ELF-1 (cell line): ENCODE measurements around the gene CDK13.
A peak's percentile ranks its signal among the peaks of the same experiment; 100 is the strongest.
"Not testable (repeated sequence)": the region's sequence is repeated elsewhere in the genome, so short reads cannot be mapped to it uniquely, and the experiment has no call there.

ENCODE experiments used
- DNase-seq: peaks from one replicate; pipeline ENCODE4 v3.0.0-alpha.2; 2016; ENCODE audit warnings: low read depth, low spot score

CDK13 gene

GRCh38 chr7:39949971-39950472, at the start of gene CDK13:
Gene CDK13 (plus strand): TSS chr7:39950256. CDS start chr7:39950642, 386 bp downstream.
- DNase-seq: peak; percentile 81

- DNase-seq: no peak
Measured at GRCh38 chr7:39904077-39904486, 46.0 kb upstream of the CDK13 start.

GRCh38 chr7:39908141-39908540, 41.9 kb upstream of the CDK13 start:
- DNase-seq: no peak

- peak; percentile 46 for DNase-seq
Measured at GRCh38 chr7:39908973-39909372, 41.1 kb upstream of the CDK13 start.

- DNase-seq: no peak
Measured at GRCh38 chr7:39909526-39909925, 40.5 kb upstream of the CDK13 start.

GRCh38 chr7:39910108-39910869, 39.8 kb upstream of the CDK13 start:
- no peak for DNase-seq

- DNase-seq: no peak
Measured at GRCh38 chr7:39911167-39911566, 38.9 kb upstream of the CDK13 start.

GRCh38 chr7:39915847-39916246, 34.2 kb upstream of the CDK13 start:
- not testable (repeated sequence) for DNase-seq

- no peak for DNase-seq
Measured at GRCh38 chr7:39919646-39920045, 30.4 kb upstream of the CDK13 start.

GRCh38 chr7:39921506-39922175, 28.4 kb upstream of the CDK13 start:
- peak; percentile 17 for DNase-seq

- no peak for DNase-seq
Measured at GRCh38 chr7:39922580-39922979, 27.5 kb upstream of the CDK13 start.

- DNase-seq: no peak
Measured at GRCh38 chr7:39923091-39923490, 27.0 kb upstream of the CDK13 start.

- DNase-seq: no peak
Measured at GRCh38 chr7:39924122-39924521, 25.9 kb upstream of the CDK13 start.

- no peak for DNase-seq
Measured at GRCh38 chr7:39926111-39926510, 23.9 kb upstream of the CDK13 start.

GRCh38 chr7:39927018-39927417, 23.0 kb upstream of the CDK13 start:
- DNase-seq: no peak

GRCh38 chr7:39934132-39934531, 15.9 kb upstream of the CDK13 start:
- no peak for DNase-seq

- DNase-seq: no peak
Measured at GRCh38 chr7:39936761-39937160, 13.3 kb upstream of the CDK13 start.

- DNase-seq: no peak
Measured at GRCh38 chr7:39937366-39938153, 12.5 kb upstream of the CDK13 start.

- DNase-seq: no peak
Measured at GRCh38 chr7:39942883-39943282, 7.2 kb upstream of the CDK13 start.

- peak; percentile 12 for DNase-seq
Measured at GRCh38 chr7:39946693-39947092, 3.4 kb upstream of the CDK13 start.

GRCh38 chr7:39948375-39948955, 1.6 kb upstream of the CDK13 start:
- DNase-seq: no peak
